ENCODE measurements around the gene REEP3.

DNA sequence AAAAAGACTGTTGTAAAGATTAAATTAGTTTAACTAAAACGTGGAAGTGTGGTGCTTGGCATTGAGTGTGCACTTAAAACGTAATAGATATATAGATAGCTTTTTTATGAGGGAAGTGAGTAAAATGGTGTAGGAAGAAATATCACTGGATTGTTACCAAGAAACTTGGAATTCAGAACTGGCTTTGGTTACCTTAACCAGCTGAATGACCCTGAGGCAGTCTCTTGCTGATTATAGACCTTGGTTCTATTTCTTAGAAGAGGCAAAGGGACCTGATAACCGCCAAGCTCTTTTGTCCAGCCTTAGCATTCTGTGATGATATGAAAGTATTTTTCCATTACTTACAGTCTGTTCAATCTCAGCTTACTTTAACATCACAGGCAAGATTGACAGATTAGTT lies 3.8 kb downstream of the REEP3 start:
- TF ChIP-seq, protein P1, sequence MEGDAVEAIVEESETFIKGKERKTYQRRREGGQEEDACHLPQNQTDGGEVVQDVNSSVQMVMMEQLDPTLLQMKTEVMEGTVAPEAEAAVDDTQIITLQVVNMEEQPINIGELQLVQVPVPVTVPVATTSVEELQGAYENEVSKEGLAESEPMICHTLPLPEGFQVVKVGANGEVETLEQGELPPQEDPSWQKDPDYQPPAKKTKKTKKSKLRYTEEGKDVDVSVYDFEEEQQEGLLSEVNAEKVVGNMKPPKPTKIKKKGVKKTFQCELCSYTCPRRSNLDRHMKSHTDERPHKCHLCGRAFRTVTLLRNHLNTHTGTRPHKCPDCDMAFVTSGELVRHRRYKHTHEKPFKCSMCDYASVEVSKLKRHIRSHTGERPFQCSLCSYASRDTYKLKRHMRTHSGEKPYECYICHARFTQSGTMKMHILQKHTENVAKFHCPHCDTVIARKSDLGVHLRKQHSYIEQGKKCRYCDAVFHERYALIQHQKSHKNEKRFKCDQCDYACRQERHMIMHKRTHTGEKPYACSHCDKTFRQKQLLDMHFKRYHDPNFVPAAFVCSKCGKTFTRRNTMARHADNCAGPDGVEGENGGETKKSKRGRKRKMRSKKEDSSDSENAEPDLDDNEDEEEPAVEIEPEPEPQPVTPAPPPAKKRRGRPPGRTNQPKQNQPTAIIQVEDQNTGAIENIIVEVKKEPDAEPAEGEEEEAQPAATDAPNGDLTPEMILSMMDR (IDR thresholded peaks at IDR 0.05): no peak
- TF ChIP-seq POLR2A (IDR thresholded peaks at IDR 0.05; ENCODE audit: low read depth): no peak
- TF ChIP-seq POLR2AphosphoS5 (IDR thresholded peaks at IDR 0.05): no peak

Measured in esophagus muscularis mucosa (tissue), 3 donors.